ENCODE measurements around the gene LRRC8E.

- TF ChIP-seq POLR2A (IDR thresholded peaks at IDR 0.05; ENCODE audit: low read length): no peak
- no peak for TF ChIP-seq GATA1 (IDR thresholded peaks at IDR 0.05; ENCODE audit: low read depth, low read length)
These were observed 33.1 kb downstream of the LRRC8E start for GRCh38 chr19:7921302-7921966.

Data from erythroblast (primary cell).